B cell (primary cell): ENCODE data around the gene GNGT2. TPM values are rescaled to one million over a fixed set of nuclear protein-coding genes. Genes with fewer than 3 reads are reported as not detected.
A peak's percentile ranks its signal among the peaks of the same experiment; 100 is the strongest.

Experiments
- ATAC-seq: fragments of 200-7000 bp; cut with Tn5 transposase; one replicate; pipeline ENCODE4 v1.10.0; 2021; ENCODE audit warnings: low read depth, mild to moderate bottlenecking, moderate number of reproducible peaks, moderate library complexity
- CTCF ChIA-PET: fragments of 350-600 bp; sonication (Branson Sonifier 250); formaldehyde crosslinking; loops from one replicate; lab custom pipeline; 2021; ENCODE audit warnings: antibody characterized with exemption, inconsistent platforms; lab: Charles Lee
- POLR2A ChIA-PET: fragments of 350-600 bp; sonication (Branson Sonifier 250); formaldehyde crosslinking; loops from one replicate; lab custom pipeline; 2021; ENCODE audit warnings: antibody characterized with exemption; lab: Charles Lee
- DNase-seq: peaks from one replicate; pipeline ENCODE4 v3.0.0; 2013
- H2AFZ ChIP-seq: 2 replicates; pipeline ENCODE4 v1.6.1; 2012; ENCODE audit warnings: mild to moderate bottlenecking, low read depth, low read length; ENCODE audit not compliant: insufficient read depth, poor library complexity, severe bottlenecking
- H3K27ac ChIP-seq, 2 donors: 1 replicate in 1 of 2; 2 replicates in 1 of 2; pipeline ENCODE4 v1.5.1; 2012 to 2013; ENCODE audit warnings: low read length in 2 of 2, mild to moderate bottlenecking in 2 of 2, moderate library complexity in 1 of 2
- H3K27me3 ChIP-seq, 4 experiments: fragments of 200-600 bp in 1 of 4; sonication (generic) in 1 of 4; replicated peaks in 1 of 4; 1 replicate in 2 of 4; 2 replicates in 2 of 4; pipeline versions ENCODE4 v1.6.1 to v1.7.0; 2013 to 2016; ENCODE audit warnings: low read length in 3 of 4, mild to moderate bottlenecking in 2 of 4, mixed read lengths in 1 of 4, moderate library complexity in 1 of 4; ENCODE audit not compliant: insufficient read depth in 4 of 4, control insufficient read depth in 3 of 4; ENCODE audit errors: control extremely low read depth in 1 of 4
- H3K36me3 ChIP-seq, 2 experiments: replicated peaks in 1 of 2; 1 replicate in 1 of 2; 2 replicates in 1 of 2; pipeline versions ENCODE4 v1.6.1 to v1.7.1; 2013; ENCODE audit warnings: low read length in 1 of 2; ENCODE audit not compliant: insufficient read depth in 2 of 2, control insufficient read depth in 1 of 2; ENCODE audit errors: control extremely low read depth in 1 of 2, extremely low read depth in 1 of 2
- H3K4me1 ChIP-seq, 2 donors: fragments of 200-600 bp in 1 of 2; sonication (generic) in 1 of 2; 1 replicate in 1 of 2; 2 replicates in 1 of 2; pipeline versions ENCODE4 v1.5.1 to v1.6.1; 2013 to 2017; ENCODE audit warnings: low read length in 2 of 2; ENCODE audit not compliant: control insufficient read depth in 2 of 2, insufficient read depth in 2 of 2
- H3K4me2 ChIP-seq: replicated peaks from 2 replicates; pipeline ENCODE3; 2012; ENCODE audit warnings: mild to moderate bottlenecking, low read depth, low read length; ENCODE audit not compliant: poor library complexity, severe bottlenecking
- H3K4me3 ChIP-seq, 5 experiments: fragments of 200-600 bp in 1 of 5; sonication (generic) in 1 of 5; 1 replicate in 3 of 5; 2 replicates in 2 of 5; pipeline versions ENCODE4 v1.5.1 to v1.7.0; 2011 to 2016; ENCODE audit warnings: low read length in 4 of 5, mild to moderate bottlenecking in 4 of 5, low read depth in 2 of 5, control low read depth in 1 of 5, moderate library complexity in 1 of 5; ENCODE audit not compliant: insufficient read depth in 1 of 5; ENCODE audit errors: control extremely low read depth in 1 of 5, extremely low read depth in 1 of 5
- H3K79me2 ChIP-seq: fragments of 200-600 bp; sonication (generic); one replicate; pipeline ENCODE4 v1.6.0; 2016; ENCODE audit warnings: low read length; ENCODE audit not compliant: control insufficient read depth, insufficient read depth
- H3K9ac ChIP-seq: fragments of 200-600 bp; sonication (generic); 2 replicates; pipeline ENCODE4 v1.6.1; 2017; ENCODE audit warnings: mild to moderate bottlenecking, low read length, moderate library complexity
- H3K9me3 ChIP-seq, 3 donors: one replicate each; pipeline versions ENCODE4 v1.6.1 to v1.7.1; 2013; ENCODE audit warnings: low read length in 2 of 3; ENCODE audit not compliant: control insufficient read depth in 2 of 3, insufficient read depth in 1 of 3; ENCODE audit errors: control extremely low read depth in 1 of 3
- H4K20me1 ChIP-seq: 2 replicates; pipeline ENCODE4 v1.6.0; 2012; ENCODE audit warnings: mild to moderate bottlenecking, low read length; ENCODE audit not compliant: insufficient read depth, control insufficient read depth, poor library complexity, severe bottlenecking
- H3K27ac Mint-ChIP-seq: one replicate; pipeline ENCODE4 v1.8.0; 2021; ENCODE audit warnings: mixed read lengths
- H3K27me3 Mint-ChIP-seq: one replicate; pipeline ENCODE4 v1.8.0; 2021; ENCODE audit warnings: mixed read lengths
- H3K4me1 Mint-ChIP-seq: one replicate; pipeline ENCODE4 v1.8.0; 2021; ENCODE audit warnings: mixed read lengths
- H3K4me3 Mint-ChIP-seq: one replicate; pipeline ENCODE4 v1.8.0; 2021; ENCODE audit warnings: mixed read lengths
- H3K9me3 Mint-ChIP-seq: one replicate; pipeline ENCODE4 v1.8.0; 2022; ENCODE audit warnings: mixed read lengths; ENCODE audit not compliant: insufficient read depth
- CTCF ChIP-seq: fragments of 200-600 bp; IDR thresholded peaks from one replicate; pipeline ENCODE4 v1.8.0; 2022; ENCODE audit warnings: antibody characterized with exemption, mild to moderate bottlenecking
- EZH2 ChIP-seq: IDR thresholded peaks from 2 replicates; pipeline ENCODE4 v1.6.1; 2012; ENCODE audit warnings: borderline replicate concordance, low read depth, mild to moderate bottlenecking, moderate library complexity, low read length; ENCODE audit not compliant: insufficient read depth, poor library complexity, severe bottlenecking
- WGBS: methylation state at CpG from one replicate; pipeline ENCODE4 v1.1.5; 2013; ENCODE audit warnings: missing lambda C conversion rate; ENCODE audit not compliant: insufficient coverage; 5-methylcytosine and 5-hydroxymethylcytosine counted together
- intact Hi-C: fragments of 100-400 bp; cut with micrococcal nuclease; formaldehyde crosslinking; loops from one replicate; pipeline ENCODE4 v1.10.0; 2022
- polyA plus RNA-seq: library from polyadenylated mRNA; depleted of rRNA; stranded (reverse); fragments of >200 nt; gene quantifications from 2 replicates; pipeline ENCODE4 v1.2.3, GENCODE V29; 2012
- total RNA-seq, 2 donors: library from RNA; stranded (reverse); fragments of 120-200 nt in 1 of 2; gene quantifications; 1 replicate in 1 of 2; 2 replicates in 1 of 2; pipeline versions ENCODE4 v1.2.3 to v1.2.4, GENCODE V29; 2013 to 2022

The GNGT2 gene
- total and polyA plus RNA-seq, 2 donors (not counting 1 experiment from before 2014, with no cell fraction given), result 5.1 to 11.1 TPM

DNA sequence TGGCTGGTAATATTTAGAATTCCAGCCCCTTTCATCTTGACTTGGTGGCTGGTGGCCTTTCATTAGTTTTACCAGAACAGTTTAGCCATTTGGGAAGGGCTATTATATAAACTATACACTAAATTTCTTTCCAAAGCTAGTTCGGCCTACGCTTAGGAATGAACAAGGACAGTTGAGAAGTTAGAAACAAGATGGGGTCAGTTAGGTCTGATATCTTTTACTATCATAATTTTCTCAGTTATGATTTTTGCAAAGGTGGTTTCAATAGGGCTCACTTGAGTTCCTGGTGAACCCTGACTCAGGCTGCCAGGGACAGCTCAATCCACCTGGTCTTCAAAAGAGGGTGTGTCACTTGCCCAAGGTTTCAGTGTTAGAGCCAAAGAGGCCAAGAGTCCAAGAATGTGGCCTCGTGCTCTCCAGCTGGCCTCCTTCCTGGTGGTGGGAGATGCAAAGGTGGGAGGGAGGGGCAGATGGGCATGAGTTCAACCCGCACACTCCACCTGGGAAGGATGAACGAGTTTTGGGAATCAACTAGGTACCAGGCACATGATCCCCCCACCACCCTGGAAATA is 24.2 kb upstream of the GNGT2 start:
- peaks cover 0 to 12% (median 6%) of the 10 kb centered on the region in 4 experiments for H3K27me3 ChIP-seq
- H3K4me3 ChIP-seq, result no peak overlapping the region
- Mint-ChIP-seq H3K4me3 (no peak overlapping the region), H3K4me1 (peaks cover 7% of the 10 kb centered on the region), H3K9me3 (no peaks in the 10 kb centered on the region), H3K27ac (no peak overlapping the region), H3K27me3 (peaks cover 28% of the 10 kb centered on the region)
- H3K4me1 ChIP-seq, result peaks cover 15 to 18% of the 10 kb centered on the region in 2 donors
- TF ChIP-seq CTCF (no peak), EZH2 (no peak)
- POLR2A ChIA-PET, result no interaction called here
- CTCF ChIA-PET, result interaction anchor here (1.4 kb wide), 1 partner anchor 9 kb away, joined by 3 read pairs; no protein-coding TSS in a partner anchor
- 94% methylated on average over 2 of the region's 5 CpGs for WGBS
- no peak overlapping the region for H3K9ac ChIP-seq
- H3K9me3 ChIP-seq, result no peaks in the 10 kb centered on the region
- DNase-seq (no peak), ATAC-seq (no peak)
- no peaks in the 10 kb centered on the region for H3K79me2 ChIP-seq
- H4K20me1 ChIP-seq, result peaks cover 5% of the 10 kb centered on the region
- H3K27ac ChIP-seq, result no peak overlapping the region
- no peak overlapping the region for H2AFZ ChIP-seq
- H3K36me3 ChIP-seq, result no peaks in the 10 kb centered on the region
- intact Hi-C loops, result loop anchor here (5.0 kb wide), 2 partner anchors 158 to 533 kb away; no protein-coding TSS in a partner anchor
- no peak overlapping the region for H3K4me2 ChIP-seq

DNA sequence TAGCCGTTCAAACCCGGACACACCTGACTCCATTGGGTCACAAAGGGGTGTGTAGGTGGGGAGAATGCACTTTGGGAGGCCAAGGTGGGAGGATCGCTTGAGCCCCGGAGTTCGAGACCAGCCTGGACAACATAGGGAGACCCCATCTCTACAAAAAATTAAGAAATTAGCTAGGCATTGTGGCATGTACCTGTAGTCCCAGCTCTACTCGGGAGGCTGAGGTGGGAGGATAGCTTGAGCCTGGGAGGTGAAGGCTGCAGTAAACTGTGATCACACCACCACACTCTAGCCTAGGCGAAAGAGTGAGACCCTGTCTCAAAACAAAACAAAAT is 21.2 kb upstream of the GNGT2 start:
- no peak overlapping the region for H3K27ac Mint-ChIP-seq
- peak overlapping the region; percentile 93 for H3K4me3 Mint-ChIP-seq
- no peaks in the 10 kb centered on the region for H3K36me3 ChIP-seq
- TF ChIP-seq EZH2, result no peak
- TF ChIP-seq CTCF, result no peak
- H3K9ac ChIP-seq, result peak overlapping the region; percentile 78
- peaks cover 23% of the 10 kb centered on the region for H3K27me3 Mint-ChIP-seq
- H3K4me3 ChIP-seq, result peak overlapping the region in 3 of 5 experiments; percentile 63 to 93 (median 73)
- ATAC-seq, result no peak
- H3K9me3 ChIP-seq, result no peaks in the 10 kb centered on the region
- peak overlapping the region; percentile 86 for H2AFZ ChIP-seq
- H3K27me3 ChIP-seq, result peaks cover 0 to 18% (median 8%) of the 10 kb centered on the region in 4 experiments
- DNase-seq, result no peak
- intact Hi-C loops, result loop anchor here (5.0 kb wide), 2 partner anchors 161 to 536 kb away; no protein-coding TSS in a partner anchor
- no peak overlapping the region for H3K27ac ChIP-seq
- peaks cover 25 to 31% of the 10 kb centered on the region in 2 donors for H3K4me1 ChIP-seq
- H3K79me2 ChIP-seq, result no peaks in the 10 kb centered on the region
- H3K4me1 Mint-ChIP-seq, result peaks cover 21% of the 10 kb centered on the region
- peaks cover 5% of the 10 kb centered on the region for H4K20me1 ChIP-seq
- ChIA-PET CTCF (interaction anchor here (0.7 to 9.5 kb wide), 3 partner anchors 39 to 164 kb away, joined by 3 to 332 read pairs (median 162); no protein-coding TSS in a partner anchor), POLR2A (interaction anchor here (0.6 kb wide), 1 partner anchor 44 kb away, joined by 3 read pairs; no protein-coding TSS in a partner anchor)
- 8% methylated on average over 2 of the region's 7 CpGs for WGBS
- no peaks in the 10 kb centered on the region for H3K9me3 Mint-ChIP-seq
- peak overlapping the region; percentile 94 for H3K4me2 ChIP-seq
